ENCODE results near the gene ADAMTS16.

The ADAMTS16 gene

DNA sequence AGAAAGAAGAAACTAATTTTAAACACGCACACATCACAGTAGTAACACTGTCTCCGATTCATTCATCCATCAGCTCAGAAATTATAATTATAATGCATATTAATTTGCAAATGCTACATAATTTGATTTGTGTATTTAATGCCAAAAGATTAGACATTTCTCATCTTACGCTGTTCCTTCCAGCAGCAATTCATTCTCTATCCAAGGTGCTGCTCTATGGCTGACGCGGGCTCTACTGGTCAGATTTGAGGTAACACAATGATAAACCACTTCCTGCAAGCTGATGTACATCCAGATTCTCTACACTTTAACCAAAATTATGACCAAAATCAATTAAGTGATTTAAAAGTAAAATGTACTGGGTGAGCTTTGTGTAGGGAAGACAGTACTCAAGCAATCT, 204.5 kb downstream of the ADAMTS16 start:
- DNase-seq (ENCODE audit: low spot score), result no peak

GRCh38 chr5:5347442-5347841, 207.3 kb downstream of the ADAMTS16 start:
- DNase-seq (ENCODE audit: low spot score), result no peak

GRCh38 chr5:5348135-5348534, 208.0 kb downstream of the ADAMTS16 start:
- no peak for DNase-seq (ENCODE audit: low spot score)

DNA sequence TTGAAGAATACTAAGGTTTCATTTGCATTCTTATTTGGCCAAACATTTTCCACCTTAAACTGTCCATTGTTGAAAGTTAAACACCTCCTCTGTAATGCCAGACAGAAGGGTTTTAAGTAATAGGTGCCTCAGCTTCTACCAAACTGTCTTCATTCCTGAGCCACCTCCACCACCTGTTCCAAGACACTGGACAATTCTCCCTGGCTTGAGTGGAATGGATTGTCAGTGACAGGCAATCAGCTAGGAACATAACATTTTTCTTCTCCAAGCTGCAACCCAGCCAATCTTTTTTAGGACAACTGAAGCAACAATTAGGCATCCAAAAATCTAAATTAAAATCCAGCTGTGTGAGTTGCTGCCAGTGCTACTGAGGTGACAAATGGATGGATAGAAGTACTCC, 208.4 kb downstream of the ADAMTS16 start:
- no peak for DNase-seq (ENCODE audit: low spot score)

- no peak for DNase-seq (ENCODE audit: low spot score)
Observed at GRCh38 chr5:5350101-5350500, 210.0 kb downstream of the ADAMTS16 start.

GRCh38 chr5:5351288-5351979, 211.3 kb downstream of the ADAMTS16 start:
- DNase-seq (ENCODE audit: low spot score), result no peak

- DNase-seq (ENCODE audit: low spot score), result no peak
Observed at GRCh38 chr5:5352675-5353074, 212.5 kb downstream of the ADAMTS16 start.

GRCh38 chr5:5353681-5354080, 213.6 kb downstream of the ADAMTS16 start:
- no peak for DNase-seq (ENCODE audit: low spot score)

DNA sequence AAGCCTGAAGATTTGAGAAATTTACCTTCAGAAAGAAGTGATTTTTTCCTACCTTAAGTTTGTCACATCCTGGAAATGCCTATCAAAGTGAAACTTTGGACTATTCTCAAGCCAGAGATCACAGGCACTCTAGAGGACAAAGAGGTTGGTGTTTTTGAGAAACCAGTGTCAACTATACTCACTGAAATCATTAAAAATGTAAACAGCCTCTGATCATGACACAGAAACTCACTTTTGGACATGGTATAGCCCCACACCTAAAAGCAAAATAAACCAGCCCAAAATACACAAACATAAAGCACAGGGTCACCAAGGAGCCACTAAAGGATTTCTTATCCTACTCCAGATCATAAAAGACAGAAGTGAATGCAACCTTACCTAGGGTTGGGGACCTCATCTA, 216.6 kb downstream of the ADAMTS16 start:
- no peak for DNase-seq (ENCODE audit: low spot score)

GRCh38 chr5:5359618-5360017, 219.5 kb downstream of the ADAMTS16 start:
- DNase-seq (ENCODE audit: low spot score), result no peak

DNA sequence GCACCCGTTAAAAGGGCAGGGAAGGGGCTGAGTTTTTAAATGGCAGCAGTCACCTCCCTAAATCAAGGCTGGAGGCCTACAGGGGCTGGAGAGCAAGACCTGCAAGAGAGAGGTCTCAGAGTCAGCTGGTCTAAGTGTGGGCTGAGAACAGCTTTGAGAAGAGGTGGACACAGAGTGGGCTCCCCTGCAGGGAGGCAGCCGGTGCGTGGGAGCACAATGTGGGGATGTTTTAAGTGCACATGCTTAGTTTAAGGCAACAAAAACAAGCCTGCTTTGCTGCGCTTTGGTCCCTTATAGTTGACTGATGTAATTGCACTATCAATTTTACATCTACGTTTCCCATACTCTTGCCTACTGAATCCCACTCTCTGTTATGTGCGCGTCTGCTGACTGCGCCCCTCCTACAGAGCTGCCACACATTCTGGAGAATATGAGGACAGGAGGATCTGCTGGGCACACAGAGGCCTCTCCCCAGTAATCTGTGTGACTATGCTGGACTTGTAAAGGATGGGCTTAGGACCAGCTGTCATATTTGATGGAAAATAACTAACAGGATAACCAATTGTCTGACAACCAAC, 220.3 kb downstream of the ADAMTS16 start:
- DNase-seq (ENCODE audit: low spot score), result no peak

DNA sequence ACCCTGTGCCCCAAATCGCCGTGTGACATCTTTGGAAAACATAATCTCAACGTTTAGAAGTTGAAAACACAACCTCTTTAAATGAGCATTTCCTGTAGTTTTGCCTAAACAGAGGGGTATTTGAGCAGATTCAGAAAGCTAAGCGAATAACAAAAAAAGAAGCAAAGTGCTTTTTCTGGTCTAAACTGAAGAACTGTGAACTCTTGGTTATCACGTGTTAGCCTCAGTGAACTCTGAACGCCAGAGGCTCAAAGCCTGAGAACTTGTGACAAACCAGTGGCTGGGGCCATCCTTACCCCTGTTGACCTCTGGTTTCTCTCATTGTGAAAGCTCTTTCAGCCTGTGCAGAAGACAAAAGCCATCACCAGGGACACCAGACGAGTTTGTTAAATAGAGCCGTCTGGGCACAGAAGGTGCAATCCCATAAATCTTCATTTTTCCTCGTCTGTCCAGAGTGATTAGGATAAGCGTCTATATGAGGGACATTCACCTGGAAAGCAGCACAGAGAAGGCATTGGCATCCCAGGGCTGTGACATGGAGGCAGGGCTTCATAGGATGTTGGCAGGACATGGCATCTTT, 220.9 kb downstream of the ADAMTS16 start:
- DNase-seq (ENCODE audit: low spot score), result no peak

DNA sequence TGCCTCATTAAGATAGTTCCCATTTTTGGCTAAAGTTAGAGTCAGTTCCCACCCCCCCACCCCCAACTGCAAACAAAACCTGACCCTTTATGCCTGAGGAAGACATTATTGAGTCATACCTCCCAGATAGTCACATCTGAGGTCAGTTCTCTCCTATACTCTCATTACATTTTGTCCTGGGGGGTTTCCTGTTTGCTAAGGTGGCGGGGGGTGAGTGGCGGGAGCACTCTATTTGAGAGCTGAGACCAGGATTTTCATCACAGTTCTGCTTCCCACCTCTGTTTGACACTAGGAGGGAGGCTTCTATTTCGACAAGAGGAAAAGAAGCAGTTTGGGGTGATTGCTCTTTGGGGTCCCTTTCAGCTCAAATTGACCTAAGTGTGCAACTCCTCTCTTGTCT, 222.9 kb downstream of the ADAMTS16 start:
- DNase-seq (ENCODE audit: low spot score), result no peak

DNA sequence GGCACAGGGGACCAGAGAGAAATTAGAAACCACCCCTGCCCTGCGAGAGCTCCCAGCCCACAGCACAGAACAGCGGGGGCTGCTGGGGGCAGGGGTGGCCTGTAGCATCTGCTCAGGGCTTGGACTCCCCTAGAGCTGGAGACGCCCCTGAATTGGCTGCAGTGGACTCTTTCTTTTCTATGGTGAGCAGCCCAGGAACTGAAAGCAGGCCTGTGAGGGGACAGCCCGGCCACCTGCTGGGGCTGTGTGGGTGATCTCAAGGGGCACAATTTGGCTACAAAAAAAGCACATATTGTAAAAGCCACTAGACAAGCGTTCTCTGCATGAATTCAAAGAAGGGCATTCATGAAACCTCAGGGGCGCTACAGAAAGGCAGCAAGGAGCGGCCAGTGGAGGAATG, 224.8 kb downstream of the ADAMTS16 start:
- DNase-seq (ENCODE audit: low spot score), result no peak

GRCh38 chr5:5367739-5368138, 227.6 kb downstream of the ADAMTS16 start:
- no peak for DNase-seq (ENCODE audit: low spot score)

DNA sequence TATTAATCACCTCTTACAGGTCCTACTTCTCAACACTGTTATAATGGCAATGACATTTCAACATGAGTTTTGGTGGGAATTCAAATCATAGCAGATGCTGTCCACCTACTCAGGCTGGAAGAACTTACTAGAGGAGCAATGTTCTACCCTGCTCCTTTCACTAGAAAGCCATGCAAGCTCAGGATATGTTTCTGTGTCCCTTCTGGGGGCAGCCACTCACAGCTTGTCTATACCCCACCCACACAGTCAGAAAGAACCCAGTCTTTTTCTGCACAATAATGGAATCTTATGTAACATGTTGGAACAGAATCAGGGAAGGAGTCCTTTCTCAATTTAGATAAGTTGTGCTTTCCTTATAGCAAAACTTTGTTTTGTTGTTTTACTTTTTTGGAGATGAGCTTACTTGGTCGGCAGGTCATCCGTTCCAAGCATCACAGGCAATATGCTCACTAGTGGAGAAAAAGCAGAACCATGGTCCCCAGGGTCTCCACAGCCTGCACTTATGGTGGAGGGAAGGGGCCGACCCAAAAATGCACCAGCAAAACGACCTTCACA, 229.0 kb downstream of the ADAMTS16 start:
- DNase-seq (ENCODE audit: low spot score), result no peak

All from hematopoietic multipotent progenitor cell treated with erythropoietin and hydrocortisone succinate and interleukin-3 and kit ligand, for 17 days (in vitro differentiated cells).